Erythroblast (primary cell): ENCODE data around the gene GNAQ.

Experiments
- DNase-seq, 2 experiments: peaks; one replicate each; lab custom pipeline; 2025; lab: John Stamatoyannopoulos, UW
- GATA1 ChIP-seq: IDR thresholded peaks from 2 replicates; pipeline ENCODE4 v1.6.1; 2011; ENCODE audit warnings: low read depth, mild to moderate bottlenecking, control low read depth, low read length, moderate library complexity
- POLR2A ChIP-seq: IDR thresholded peaks from 2 replicates; pipeline ENCODE4 v1.6.1; 2011; ENCODE audit warnings: mild to moderate bottlenecking, low read length

The GNAQ gene

GRCh38 chr9:77839459-77840140 lies 192.0 kb downstream of the GNAQ start:
- DNase-seq = peak in 1 of 2 experiments; percentile 23
- TF ChIP-seq POLR2A (no peak), GATA1 (no peak)

GRCh38 chr9:77838986-77839385 lies 192.6 kb downstream of the GNAQ start:
- TF ChIP-seq POLR2A = no peak
- TF ChIP-seq GATA1 = no peak
- DNase-seq = no peak

DNA sequence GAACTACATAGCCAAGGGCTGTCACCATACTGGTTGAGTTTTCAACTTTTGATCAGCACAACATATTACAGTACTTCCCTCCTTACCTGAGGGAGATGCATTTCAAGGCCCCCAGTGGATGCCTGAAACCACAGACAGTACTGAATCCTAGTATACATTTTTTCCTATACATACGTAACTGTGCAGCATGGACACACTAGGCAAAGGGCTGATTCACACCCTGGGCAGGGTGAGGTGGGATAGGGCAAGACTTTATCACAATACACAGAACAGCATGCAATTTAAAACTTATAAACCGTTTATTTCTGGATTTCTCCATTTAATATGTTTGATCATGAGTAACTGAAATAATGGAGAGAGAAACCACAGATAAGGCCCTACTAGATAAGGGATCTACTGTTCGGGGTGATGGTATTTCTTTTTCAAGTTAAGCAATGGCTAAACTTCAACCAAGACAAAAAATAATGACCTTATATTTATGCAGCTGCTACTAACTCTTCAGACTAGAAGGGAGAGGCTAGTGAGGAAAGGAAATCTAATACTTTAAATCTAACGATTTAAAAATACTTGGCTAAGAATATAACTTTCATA lies 196.6 kb downstream of the GNAQ start:
- peak; percentile 24 to 28 for DNase-seq

GRCh38 chr9:77833561-77834429 lies 197.8 kb downstream of the GNAQ start:
- DNase-seq = no peak
- TF ChIP-seq POLR2A (no peak), GATA1 (no peak)

More for the DNA sequence above, 196.6 kb downstream of the GNAQ start:
- TF ChIP-seq GATA1 = no peak
- TF ChIP-seq POLR2A = no peak

DNA sequence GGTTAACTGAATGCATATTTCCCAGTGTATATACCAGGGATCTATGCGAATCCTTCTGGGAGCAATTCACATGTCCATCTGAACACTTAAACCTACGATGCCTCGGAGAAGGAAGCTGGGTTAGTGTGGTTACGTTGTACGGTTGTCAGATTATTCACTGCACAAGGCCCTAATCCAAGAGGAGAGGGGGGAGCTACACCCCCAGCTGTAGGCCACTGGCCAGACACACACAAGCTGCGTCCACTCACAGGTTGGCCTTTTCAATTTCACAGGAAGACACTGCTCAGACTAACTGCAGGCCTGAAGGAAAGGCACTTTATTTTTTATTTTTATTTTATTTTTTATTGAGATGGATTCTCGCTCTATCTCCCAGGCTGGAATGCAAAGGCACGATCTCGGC lies 199.0 kb downstream of the GNAQ start:
- DNase-seq = no peak
- no peak for TF ChIP-seq GATA1
- TF ChIP-seq POLR2A = no peak

DNA sequence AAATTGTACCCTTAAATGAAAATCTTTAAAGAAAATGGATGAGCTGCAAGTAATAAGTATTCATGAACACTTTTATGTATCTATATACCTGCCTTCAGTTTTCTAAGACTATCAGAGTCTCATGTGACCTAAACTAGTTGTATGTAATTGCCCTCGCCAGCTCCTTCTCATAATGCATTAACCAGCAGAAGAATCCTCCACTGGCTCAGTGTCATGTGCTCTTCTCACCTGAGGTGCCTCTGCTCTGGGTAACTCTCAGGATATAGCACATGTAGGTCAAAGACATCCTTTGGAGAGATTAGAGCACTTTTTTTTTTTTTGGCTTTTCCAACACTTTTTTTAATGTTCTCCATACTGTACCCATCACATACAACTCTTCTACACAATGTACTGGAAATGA lies 199.8 kb downstream of the GNAQ start:
- DNase-seq = no peak
- TF ChIP-seq GATA1 (no peak), POLR2A (no peak)

- TF ChIP-seq POLR2A (no peak), GATA1 (no peak)
- no peak for DNase-seq
These were observed 200.9 kb downstream of the GNAQ start for GRCh38 chr9:77830618-77831285.

GRCh38 chr9:77829420-77829819 lies 202.2 kb downstream of the GNAQ start:
- no peak for DNase-seq
- no peak for TF ChIP-seq GATA1

- peak; percentile 70 to 79 for DNase-seq
- TF ChIP-seq POLR2A (no peak), GATA1 (no peak)
These were observed 204.4 kb downstream of the GNAQ start for GRCh38 chr9:77827104-77827784.

- DNase-seq = no peak
- TF ChIP-seq GATA1 (no peak), POLR2A (no peak)
These were observed 205.0 kb downstream of the GNAQ start for GRCh38 chr9:77826621-77827020.

GRCh38 chr9:77826116-77826515 lies 205.5 kb downstream of the GNAQ start:
- DNase-seq = peak in 1 of 2 experiments; percentile 20
- TF ChIP-seq POLR2A = no peak
- no peak for TF ChIP-seq GATA1

- no peak for TF ChIP-seq POLR2A
- TF ChIP-seq GATA1 = no peak
- no peak for DNase-seq
These were observed 206.2 kb downstream of the GNAQ start for GRCh38 chr9:77825361-77825760.

DNA sequence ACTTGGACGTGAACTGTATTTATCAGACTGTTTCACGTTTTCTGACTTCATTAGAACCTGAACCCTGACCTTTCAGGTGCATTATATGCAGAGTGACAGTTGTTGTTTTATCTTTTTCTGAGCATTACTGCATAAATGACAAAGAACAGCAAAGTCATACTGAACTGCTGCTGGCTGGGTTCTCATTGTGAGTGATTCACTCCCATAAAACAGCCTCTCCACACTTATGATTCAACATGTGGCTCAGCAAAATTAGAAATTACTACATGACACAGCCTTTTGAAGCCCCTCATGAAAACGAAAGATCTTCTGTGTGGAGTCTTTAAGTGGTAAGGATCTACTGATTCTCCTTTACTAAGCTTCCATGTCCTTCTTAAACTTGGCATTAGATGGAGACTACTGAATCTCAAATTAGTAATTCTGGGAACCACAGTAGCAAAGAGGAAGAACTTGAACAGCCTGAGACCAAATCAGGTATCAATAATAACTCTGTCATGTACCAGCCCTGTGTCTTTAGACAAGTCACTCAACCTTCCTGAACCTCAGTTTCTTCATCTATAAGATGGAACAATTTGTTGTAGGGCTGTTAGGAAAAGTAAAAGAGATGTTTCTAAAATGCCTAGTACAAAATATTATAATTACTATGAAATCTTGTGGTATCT lies 211.2 kb downstream of the GNAQ start:
- peak; percentile 65 to 80 for DNase-seq
- TF ChIP-seq POLR2A (no peak), GATA1 (no peak)
